HG03103 (cell line): ENCODE results near the gene TSPAN32.
"Not testable (repeated sequence)": the region's sequence is repeated elsewhere in the genome, so short reads cannot be mapped to it uniquely, and the experiment has no call there.

Source experiments
- ATAC-seq: cut with Tn5 transposase; IDR thresholded peaks from one replicate; pipeline ENCODE4 v1.9.1; 2021; ENCODE audit warnings: low read depth; ENCODE audit not compliant: unreplicated experiment

TSPAN32 gene

GRCh38 chr11:2361565-2361964 lies 59.8 kb downstream of the TSPAN32 start:
- no peak for ATAC-seq

GRCh38 chr11:2362414-2362813 lies 60.6 kb downstream of the TSPAN32 start:
- no peak for ATAC-seq

DNA sequence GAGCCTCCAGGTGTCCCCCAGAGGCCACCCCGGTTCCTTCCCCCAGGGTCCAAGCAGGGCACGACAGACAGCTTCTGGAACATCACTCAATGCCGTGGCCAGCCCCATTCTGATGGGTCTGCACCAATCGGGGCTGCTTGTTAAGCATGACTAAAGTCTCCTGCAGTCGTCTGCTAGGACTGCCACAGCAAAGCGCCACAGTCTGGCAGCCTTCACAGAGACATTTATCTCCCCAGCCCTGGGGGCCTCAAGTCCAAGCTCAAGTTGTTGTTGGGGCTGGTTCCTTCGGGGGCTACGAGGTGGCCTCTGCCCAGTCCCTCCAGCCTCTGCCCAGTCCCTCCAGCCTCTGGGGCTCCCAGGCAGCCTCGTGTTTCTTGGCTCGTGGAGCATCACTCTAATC lies 61.3 kb downstream of the TSPAN32 start:
- no peak for ATAC-seq

- ATAC-seq, result no peak
Measured at GRCh38 chr11:2363577-2364370, 62.0 kb downstream of the TSPAN32 start.

GRCh38 chr11:2364386-2364785 lies 62.6 kb downstream of the TSPAN32 start:
- ATAC-seq, result not testable (repeated sequence)

GRCh38 chr11:2365571-2366210 lies 63.9 kb downstream of the TSPAN32 start:
- ATAC-seq, result no peak

GRCh38 chr11:2366276-2366675 lies 64.5 kb downstream of the TSPAN32 start:
- no peak for ATAC-seq

GRCh38 chr11:2366733-2367132 lies 64.9 kb downstream of the TSPAN32 start:
- ATAC-seq, result no peak

DNA sequence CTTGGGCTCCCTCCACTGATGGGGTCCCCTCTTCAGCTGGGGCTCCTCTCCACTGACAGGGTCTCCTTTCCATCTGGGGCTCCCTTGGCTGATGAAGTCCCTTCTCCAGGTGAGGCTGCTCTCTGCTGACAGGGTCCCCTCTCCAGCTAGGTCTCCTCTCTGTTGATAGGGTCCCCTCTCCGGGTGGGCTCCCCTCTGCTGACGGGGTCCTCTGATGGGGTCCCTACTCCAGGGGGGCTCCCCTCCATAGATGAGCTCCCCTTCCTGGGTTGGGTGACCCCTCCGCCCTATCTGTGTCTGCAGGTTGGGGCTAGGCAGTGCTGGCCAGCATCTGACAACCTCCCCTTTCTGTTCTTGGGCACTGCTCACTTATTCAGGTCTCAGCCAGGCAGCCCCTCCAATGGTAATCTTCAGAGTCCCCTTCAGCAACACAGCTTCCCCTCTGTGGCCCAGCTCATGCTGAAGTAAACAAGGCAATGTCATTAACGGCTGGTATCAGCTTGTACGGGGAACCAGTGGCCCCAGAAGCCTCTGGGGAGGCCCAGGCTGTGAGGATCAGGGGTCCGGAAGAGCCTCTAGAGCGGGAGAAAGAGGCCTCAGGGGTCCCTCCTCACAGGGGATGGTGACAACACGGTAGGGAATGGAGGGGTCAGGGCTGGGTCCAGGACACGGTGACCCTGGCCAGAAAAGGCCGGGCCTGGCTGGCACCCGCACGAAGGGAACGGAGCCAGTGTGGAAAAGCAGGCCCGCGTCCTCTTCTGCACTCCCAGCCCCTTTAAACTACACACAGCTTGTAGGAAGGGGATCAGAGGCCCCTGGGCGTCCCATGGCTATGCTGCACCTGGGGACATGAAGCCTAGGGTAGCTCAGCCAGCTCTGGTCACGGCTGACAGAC lies 65.7 kb downstream of the TSPAN32 start:
- ATAC-seq, result no peak
